Left ventricle myocardium inferior (tissue), 1 donor: ENCODE data around the gene ENTR1. TPM values are rescaled to one million over a fixed set of nuclear protein-coding genes. Genes with fewer than 3 reads are reported as not detected.

Source experiments
- DNase-seq: peaks from one replicate; pipeline ENCODE4 v3.0.0-alpha.2; 2020
- H3K27ac ChIP-seq: fragments of 200-600 bp; replicated peaks from 2 replicates; pipeline ENCODE4 v1.8.0; 2021
- H3K27me3 ChIP-seq: fragments of 200-600 bp; 2 replicates; pipeline ENCODE4 v1.8.0; 2021; ENCODE audit warnings: low read depth
- H3K36me3 ChIP-seq: fragments of 200-600 bp; 2 replicates; pipeline ENCODE4 v1.8.0; 2021
- H3K4me1 ChIP-seq: fragments of 200-600 bp; 2 replicates; pipeline ENCODE4 v1.8.0; 2021
- H3K4me3 ChIP-seq: fragments of 200-600 bp; 2 replicates; pipeline ENCODE4 v1.8.0; 2021; ENCODE audit warnings: mild to moderate bottlenecking, moderate library complexity
- H3K9me3 ChIP-seq: fragments of 200-600 bp; replicated peaks from 2 replicates; pipeline ENCODE4 v1.8.0; 2021
- CTCF ChIP-seq: fragments of 200-600 bp; IDR thresholded peaks from 2 replicates; pipeline ENCODE4 v1.8.0; 2021; ENCODE audit warnings: antibody characterized with exemption, mild to moderate bottlenecking, borderline replicate concordance
- intact Hi-C: fragments of 100-400 bp; cut with micrococcal nuclease; formaldehyde crosslinking; loops from one replicate; pipeline ENCODE4 v1.11.0; 2022
- total RNA-seq: library from RNA; stranded (reverse); fragmentation: NEBNext Ultra II Directional; extraction: Animal tissue kit (Norgen Biotek cat#: 25700); gene quantifications from one replicate; pipeline ENCODE4 v1.2.1, GENCODE V29; 2021
- donor health status: DM: no; HTN: yes; CAD: no; lungs with severe emphysema.

Gene ENTR1
- total RNA-seq, 1 donor from 2014 or later: 20.1 TPM

- Histone ChIP-seq H3K9me3 (no peaks in the 10 kb centered on the region), H3K36me3 (peaks cover 90% of the 10 kb centered on the region), H3K4me3 (no peak overlapping the region), H3K27me3 (no peaks in the 10 kb centered on the region), H3K27ac (no peak overlapping the region), H3K4me1 (no peaks in the 10 kb centered on the region)
- no peak for TF ChIP-seq CTCF
- no peak for DNase-seq
- intact Hi-C loops: no loop called here
Measured at GRCh38 chr9:136387217-136387616, 23.2 kb downstream of the ENTR1 start.

GRCh38 chr9:136386018-136386417, 24.4 kb downstream of the ENTR1 start:
- H3K27ac ChIP-seq: no peak overlapping the region
- no peak for TF ChIP-seq CTCF
- no peaks in the 10 kb centered on the region for H3K27me3 ChIP-seq
- intact Hi-C loops: no loop called here
- no peaks in the 10 kb centered on the region for H3K9me3 ChIP-seq
- H3K36me3 ChIP-seq: peaks cover 85% of the 10 kb centered on the region
- H3K4me1 ChIP-seq: peaks cover 9% of the 10 kb centered on the region
- no peak for DNase-seq
- H3K4me3 ChIP-seq: no peak overlapping the region

- H3K36me3 ChIP-seq: peaks cover 87% of the 10 kb centered on the region
- DNase-seq: no peak
- TF ChIP-seq CTCF: no peak
- no peaks in the 10 kb centered on the region for H3K9me3 ChIP-seq
- H3K27me3 ChIP-seq: no peaks in the 10 kb centered on the region
- intact Hi-C loops: no loop called here
- no peak overlapping the region for H3K27ac ChIP-seq
- peaks cover 14% of the 10 kb centered on the region for H3K4me1 ChIP-seq
- no peak overlapping the region for H3K4me3 ChIP-seq
Measured at GRCh38 chr9:136385015-136385414, 25.4 kb downstream of the ENTR1 start.

GRCh38 chr9:136383436-136383835, 27.0 kb downstream of the ENTR1 start:
- Histone ChIP-seq H3K4me3 (no peak overlapping the region), H3K27ac (no peak overlapping the region), H3K36me3 (peaks cover 79% of the 10 kb centered on the region), H3K4me1 (peaks cover 24% of the 10 kb centered on the region), H3K9me3 (no peaks in the 10 kb centered on the region), H3K27me3 (no peaks in the 10 kb centered on the region)
- no peak for DNase-seq
- intact Hi-C loops: no loop called here
- no peak for TF ChIP-seq CTCF

GRCh38 chr9:136381966-136382513, 28.4 kb downstream of the ENTR1 start:
- H3K36me3 ChIP-seq: peaks cover 66% of the 10 kb centered on the region
- no peak overlapping the region for H3K4me3 ChIP-seq

More at GRCh38 chr9:136381966-136382513, 28.4 kb downstream of the ENTR1 start:
- Histone ChIP-seq H3K27me3 (no peaks in the 10 kb centered on the region), H3K27ac (no peak overlapping the region), H3K9me3 (no peaks in the 10 kb centered on the region), H3K4me1 (peaks cover 27% of the 10 kb centered on the region)
- intact Hi-C loops: no loop called here
- no peak for TF ChIP-seq CTCF
- DNase-seq: no peak
